Suprapubic skin (tissue), 4 donors: ENCODE data around the gene CUTA. TPM values are rescaled to one million over a fixed set of nuclear protein-coding genes. Genes with fewer than 3 reads are reported as not detected.

ENCODE experiments used
- DNase-seq, 2 donors: peaks; one replicate each; pipeline ENCODE4 v3.0.0-alpha.2; 2019; ENCODE audit warnings: low spot score in 2 of 2
- H3K27ac ChIP-seq: fragments of 200-600 bp; sonication (generic); one replicate; pipeline ENCODE4 v1.5.1; 2019
- H3K27me3 ChIP-seq: fragments of 200-600 bp; sonication (generic); one replicate; pipeline ENCODE4 v1.5.1; 2019
- H3K36me3 ChIP-seq: fragments of 200-600 bp; sonication (generic); one replicate; pipeline ENCODE4 v1.5.1; 2019
- H3K4me1 ChIP-seq: fragments of 200-600 bp; sonication (generic); one replicate; pipeline ENCODE4 v1.5.1; 2019
- H3K4me3 ChIP-seq: fragments of 200-600 bp; sonication (generic); one replicate; pipeline ENCODE4 v1.5.1; 2019; ENCODE audit warnings: mild to moderate bottlenecking
- H3K9me3 ChIP-seq: fragments of 200-600 bp; sonication (generic); one replicate; pipeline ENCODE4 v1.5.1; 2019
- CTCF ChIP-seq, 2 donors: fragments of 200-600 bp in 1 of 2; fragments of 450-650 bp in 1 of 2; sonication (generic) in 1 of 2; IDR thresholded peaks; one replicate each; pipeline ENCODE4 v1.5.1; 2016 to 2019; ENCODE audit warnings: antibody characterized with exemption in 2 of 2, mild to moderate bottlenecking in 1 of 2, moderate library complexity in 1 of 2
- EP300 ChIP-seq: sonication (generic); formaldehyde crosslinking; IDR thresholded peaks from one replicate; pipeline ENCODE4 v1.6.1; 2017; ENCODE audit warnings: antibody characterized with exemption
- POLR2A ChIP-seq, 2 donors: fragments of 450-650 bp; IDR thresholded peaks; one replicate each; pipeline ENCODE4 v1.6.1; 2017; ENCODE audit warnings: antibody characterized with exemption in 2 of 2, mild to moderate bottlenecking in 2 of 2, moderate library complexity in 2 of 2
- POLR2AphosphoS5 ChIP-seq, 3 donors: sonication (generic); formaldehyde crosslinking; IDR thresholded peaks; one replicate each; pipeline ENCODE4 v1.6.1; 2017; ENCODE audit warnings: antibody characterized with exemption in 3 of 3
- WGBS: methylation state at CpG from one replicate; pipeline ENCODE4 v1.1.5; 2018; 5-methylcytosine and 5-hydroxymethylcytosine counted together
- total RNA-seq, 4 donors: library from RNA; depleted of rRNA; stranded (reverse); fragments of >200 nt; gene quantifications; one replicate each; pipeline ENCODE4 v1.1.0, GENCODE V29; 2016

The CUTA gene
- total RNA-seq: 100 to 1,000 TPM; 119 to 185 (median 159) TPM

- H3K9me3 ChIP-seq: no peaks in the 10 kb centered on the region
- H3K27ac ChIP-seq: peak within 1 kb of the TSS; percentile 85
- peaks cover 59% of the 10 kb centered on the region for H3K4me1 ChIP-seq
- TF ChIP-seq POLR2AphosphoS5 (IDR thresholded peaks at IDR 0.05): peak in 1 of 3 donors; percentile 95
- TF ChIP-seq POLR2A (IDR thresholded peaks at IDR 0.05): peak; percentile 34 to 79
- TF ChIP-seq EP300: no peak
- TF ChIP-seq CTCF (IDR thresholded peaks at IDR 0.05): peak in 1 of 2 donors; percentile 5
- peaks cover 31% of the 10 kb centered on the region for H3K36me3 ChIP-seq
- H3K4me3 ChIP-seq: peak within 1 kb of the TSS; percentile 66
- under 1% methylated on average over 29 of the region's 51 CpGs for WGBS
- no peaks in the 10 kb centered on the region for H3K27me3 ChIP-seq
- peak; percentile 100 for DNase-seq
Measured at GRCh38 chr6:33417903-33418689, at the start of gene CUTA. Gene CUTA, minus strand, starts transcription at chr6:33418107. Its CDS starts 107 bp downstream, at chr6:33418000.

- Histone ChIP-seq H3K27ac (no peak overlapping the region), H3K9me3 (no peaks in the 10 kb centered on the region), H3K4me3 (no peak overlapping the region), H3K4me1 (no peaks in the 10 kb centered on the region), H3K36me3 (no peaks in the 10 kb centered on the region), H3K27me3 (no peaks in the 10 kb centered on the region)
- TF ChIP-seq POLR2AphosphoS5 (IDR thresholded peaks at IDR 0.05): no peak
- TF ChIP-seq POLR2A (IDR thresholded peaks at IDR 0.05): no peak
- no peak for TF ChIP-seq CTCF (IDR thresholded peaks at IDR 0.05)
- no peak for TF ChIP-seq EP300
- WGBS: 81% methylated on average over 7 of the region's 7 CpGs
- DNase-seq: no peak
Measured at GRCh38 chr6:33467091-33467490, 49.2 kb upstream of the CUTA start.

GRCh38 chr6:33466075-33466735 is 48.3 kb upstream of the CUTA start:
- TF ChIP-seq CTCF (IDR thresholded peaks at IDR 0.05) (no peak), POLR2A (IDR thresholded peaks at IDR 0.05) (no peak), POLR2AphosphoS5 (IDR thresholded peaks at IDR 0.05) (no peak), EP300 (no peak)
- Histone ChIP-seq H3K36me3 (no peaks in the 10 kb centered on the region), H3K4me1 (no peaks in the 10 kb centered on the region), H3K4me3 (no peak overlapping the region), H3K27ac (no peak overlapping the region), H3K9me3 (no peaks in the 10 kb centered on the region), H3K27me3 (no peaks in the 10 kb centered on the region)
- no peak for DNase-seq
- 98% methylated on average over 4 of the region's 4 CpGs for WGBS

GRCh38 chr6:33459226-33459625 is 41.3 kb upstream of the CUTA start:
- no peak for TF ChIP-seq EP300
- TF ChIP-seq POLR2AphosphoS5 (IDR thresholded peaks at IDR 0.05): no peak
- no peak for TF ChIP-seq POLR2A (IDR thresholded peaks at IDR 0.05)
- no peak for TF ChIP-seq CTCF (IDR thresholded peaks at IDR 0.05)
- Histone ChIP-seq H3K27ac (no peak overlapping the region), H3K27me3 (no peaks in the 10 kb centered on the region), H3K4me3 (no peak overlapping the region), H3K9me3 (no peaks in the 10 kb centered on the region), H3K4me1 (peaks cover 9% of the 10 kb centered on the region), H3K36me3 (peaks cover 14% of the 10 kb centered on the region)
- DNase-seq: no peak
- WGBS: 91% methylated on average over 2 of the region's 2 CpGs

GRCh38 chr6:33458676-33459075 is 40.8 kb upstream of the CUTA start:
- no peak overlapping the region for H3K27ac ChIP-seq
- peaks cover 14% of the 10 kb centered on the region for H3K36me3 ChIP-seq
- no peaks in the 10 kb centered on the region for H3K27me3 ChIP-seq
- no peaks in the 10 kb centered on the region for H3K9me3 ChIP-seq
- TF ChIP-seq POLR2AphosphoS5 (IDR thresholded peaks at IDR 0.05): no peak
- no peak for TF ChIP-seq POLR2A (IDR thresholded peaks at IDR 0.05)
- no peak for TF ChIP-seq CTCF (IDR thresholded peaks at IDR 0.05)
- TF ChIP-seq EP300: no peak
- H3K4me3 ChIP-seq: no peak overlapping the region
- WGBS: 79% methylated on average over 3 of the region's 3 CpGs
- no peak for DNase-seq
- peaks cover 12% of the 10 kb centered on the region for H3K4me1 ChIP-seq
